Measurements from ENCODE around the gene GALNT12.

- TF ChIP-seq EGR1 (IDR thresholded peaks at IDR 0.05) (no peak), CEBPB (IDR thresholded peaks at IDR 0.05) (no peak), REST (IDR thresholded peaks at IDR 0.05; ENCODE audit: low read depth) (no peak)
These were observed 39.1 kb upstream of the GALNT12 start for GRCh38 chr9:98768344-98768743.
